ENCODE data around the gene OSBPL6.

DNA sequence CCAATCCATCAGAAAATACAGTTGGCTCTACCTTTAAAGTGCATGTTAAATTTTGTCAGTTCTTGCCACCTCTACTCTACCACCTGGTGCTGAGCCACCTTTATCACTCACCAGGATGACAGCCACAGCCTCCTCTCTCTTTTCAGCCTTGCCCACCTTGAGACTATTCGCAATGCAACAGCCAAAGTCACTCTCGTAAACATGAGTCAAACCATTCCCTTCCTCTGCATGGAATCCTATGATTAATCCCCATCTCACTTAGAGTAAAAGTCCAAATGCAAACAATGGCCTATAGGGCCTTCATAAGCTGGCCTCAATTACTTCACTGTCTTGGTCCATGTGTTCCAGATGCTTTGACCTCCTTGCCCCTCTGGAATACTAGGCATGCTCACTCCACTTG lies 5.8 kb upstream of the OSBPL6 start:
- TF ChIP-seq, protein P1, sequence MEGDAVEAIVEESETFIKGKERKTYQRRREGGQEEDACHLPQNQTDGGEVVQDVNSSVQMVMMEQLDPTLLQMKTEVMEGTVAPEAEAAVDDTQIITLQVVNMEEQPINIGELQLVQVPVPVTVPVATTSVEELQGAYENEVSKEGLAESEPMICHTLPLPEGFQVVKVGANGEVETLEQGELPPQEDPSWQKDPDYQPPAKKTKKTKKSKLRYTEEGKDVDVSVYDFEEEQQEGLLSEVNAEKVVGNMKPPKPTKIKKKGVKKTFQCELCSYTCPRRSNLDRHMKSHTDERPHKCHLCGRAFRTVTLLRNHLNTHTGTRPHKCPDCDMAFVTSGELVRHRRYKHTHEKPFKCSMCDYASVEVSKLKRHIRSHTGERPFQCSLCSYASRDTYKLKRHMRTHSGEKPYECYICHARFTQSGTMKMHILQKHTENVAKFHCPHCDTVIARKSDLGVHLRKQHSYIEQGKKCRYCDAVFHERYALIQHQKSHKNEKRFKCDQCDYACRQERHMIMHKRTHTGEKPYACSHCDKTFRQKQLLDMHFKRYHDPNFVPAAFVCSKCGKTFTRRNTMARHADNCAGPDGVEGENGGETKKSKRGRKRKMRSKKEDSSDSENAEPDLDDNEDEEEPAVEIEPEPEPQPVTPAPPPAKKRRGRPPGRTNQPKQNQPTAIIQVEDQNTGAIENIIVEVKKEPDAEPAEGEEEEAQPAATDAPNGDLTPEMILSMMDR (IDR thresholded peaks at IDR 0.05): no peak
- TF ChIP-seq EZH2phosphoT487 (IDR thresholded peaks at IDR 0.05) (no peak), EZH2 (IDR thresholded peaks at IDR 0.05) (no peak)

Measured in neural progenitor cell (in vitro differentiated cells).